ACC112 (cell line): ENCODE measurements around the gene ARHGEF25.

Experiments used
- H2AFZ ChIP-seq: fragments of 200-600 bp; sonication (generic); one replicate; pipeline ENCODE4 v1.6.0; 2017; ENCODE audit warnings: antibody characterized with exemption, low read length; ENCODE audit not compliant: unreplicated experiment
- H3K27ac ChIP-seq: fragments of 200-600 bp; sonication (generic); 2 replicates; pipeline ENCODE4 v1.5.1; 2014; ENCODE audit warnings: low read depth, mild to moderate bottlenecking, antibody characterized with exemption, low read length, moderate library complexity
- H3K27me3 ChIP-seq: fragments of 200-600 bp; sonication (generic); 2 replicates; pipeline ENCODE4 v1.6.1; 2014; ENCODE audit warnings: mild to moderate bottlenecking, antibody characterized with exemption, low read length, moderate library complexity, mixed read lengths; ENCODE audit not compliant: insufficient read depth
- H3K36me3 ChIP-seq: fragments of 200-600 bp; sonication (generic); 2 replicates; pipeline ENCODE4 v1.6.1; 2016; ENCODE audit warnings: mild to moderate bottlenecking, antibody characterized with exemption, low read length, moderate library complexity, mixed read lengths; ENCODE audit not compliant: insufficient read depth
- H3K4me1 ChIP-seq: fragments of 200-600 bp; sonication (generic); one replicate; pipeline ENCODE4 v1.6.1; 2016; ENCODE audit warnings: low read length, mixed read lengths; ENCODE audit not compliant: insufficient read depth, unreplicated experiment, control insufficient read depth
- H3K4me3 ChIP-seq: fragments of 200-600 bp; sonication (generic); 2 replicates; pipeline ENCODE4 v1.5.1; 2014; ENCODE audit warnings: mild to moderate bottlenecking, low read depth, low read length
- H3K79me2 ChIP-seq: fragments of 200-600 bp; sonication (generic); one replicate; pipeline ENCODE4 v1.6.0; 2016; ENCODE audit warnings: low read length; ENCODE audit not compliant: control insufficient read depth, unreplicated experiment, insufficient read depth

The ARHGEF25 gene

DNA sequence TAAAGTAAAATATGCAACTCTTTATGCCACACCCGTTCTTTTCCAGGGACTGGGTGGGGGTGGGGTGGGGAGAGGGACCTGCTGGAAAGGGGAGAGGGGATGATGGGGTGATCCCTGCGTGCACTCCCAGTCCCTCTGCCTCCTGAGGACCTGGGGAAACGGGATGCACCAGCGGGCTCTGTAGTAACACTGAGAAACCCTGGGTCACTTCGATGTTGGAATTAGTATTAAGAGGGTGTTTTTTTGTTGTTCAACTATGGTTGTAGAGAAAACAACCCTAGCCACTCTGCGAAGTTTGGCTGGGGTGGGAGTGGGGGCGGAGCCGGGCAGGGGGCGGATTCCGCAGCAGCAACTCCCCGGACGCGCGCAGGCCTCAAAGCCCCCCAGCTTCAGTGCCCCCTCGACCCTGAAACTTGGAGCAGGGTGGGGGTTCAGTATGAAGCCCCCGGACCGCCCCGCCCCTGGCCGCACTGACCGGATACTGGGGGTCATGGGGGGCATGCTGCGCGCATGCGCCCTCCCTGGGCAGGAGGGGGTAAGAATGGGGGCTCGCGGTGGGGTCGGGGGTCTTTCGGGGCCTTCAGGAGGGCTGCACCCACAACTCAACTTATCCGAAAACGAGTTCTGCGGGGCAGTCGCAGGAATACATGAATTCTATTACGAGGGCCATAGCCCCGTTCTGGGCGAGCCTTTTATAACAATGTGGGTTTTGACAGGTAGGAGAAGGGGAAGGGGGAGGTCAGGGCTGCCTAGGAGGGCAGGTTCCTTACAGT, 1.3 kb upstream of the ARHGEF25 start:
- Histone ChIP-seq H3K27ac (no peak overlapping the region), H3K79me2 (no peaks in the 10 kb centered on the region), H2AFZ (no peak overlapping the region), H3K4me1 (peaks cover 14% of the 10 kb centered on the region), H3K4me3 (peak overlapping the region; percentile 93), H3K36me3 (0 out of 2 replicates have a peak, but pooled peaks cover 4% of the 10 kb centered on the region), H3K27me3 (no peaks in the 10 kb centered on the region)

DNA sequence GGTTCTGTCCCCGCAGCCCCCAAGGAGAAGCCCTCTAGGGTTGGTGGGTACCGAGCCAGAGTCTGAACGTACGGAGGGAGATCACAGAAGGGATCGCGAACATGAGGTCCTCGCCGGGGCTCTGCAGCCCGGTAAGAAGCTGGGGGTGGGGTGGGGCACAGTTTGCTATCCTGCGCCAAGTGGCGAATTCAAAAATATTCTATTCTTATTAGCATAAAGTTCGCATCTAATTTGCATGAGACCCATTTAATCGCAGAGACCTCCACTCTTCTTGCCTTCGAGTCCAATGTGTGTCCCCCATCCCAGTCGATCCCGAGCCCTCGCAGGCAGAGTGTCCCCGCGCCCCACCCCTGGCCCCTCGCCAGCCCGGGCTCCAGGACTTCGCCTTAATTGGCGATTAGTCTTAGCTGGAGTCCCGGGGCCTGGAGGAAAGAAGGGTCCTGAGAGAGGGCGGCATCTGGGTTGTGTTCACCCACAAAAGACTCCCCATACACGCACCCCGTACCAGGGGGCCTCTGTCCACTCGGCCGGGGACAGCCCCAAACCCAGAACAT, 604 bp upstream of the ARHGEF25 start:
- Histone ChIP-seq H3K4me1 (peaks cover 10% of the 10 kb centered on the region), H3K27ac (no peak overlapping the region), H3K36me3 (0 out of 2 replicates have a peak, but pooled peaks cover 4% of the 10 kb centered on the region), H3K79me2 (no peaks in the 10 kb centered on the region), H3K4me3 (peak overlapping the region; percentile 93), H3K27me3 (no peaks in the 10 kb centered on the region), H2AFZ (peak overlapping the region; percentile 93)

DNA sequence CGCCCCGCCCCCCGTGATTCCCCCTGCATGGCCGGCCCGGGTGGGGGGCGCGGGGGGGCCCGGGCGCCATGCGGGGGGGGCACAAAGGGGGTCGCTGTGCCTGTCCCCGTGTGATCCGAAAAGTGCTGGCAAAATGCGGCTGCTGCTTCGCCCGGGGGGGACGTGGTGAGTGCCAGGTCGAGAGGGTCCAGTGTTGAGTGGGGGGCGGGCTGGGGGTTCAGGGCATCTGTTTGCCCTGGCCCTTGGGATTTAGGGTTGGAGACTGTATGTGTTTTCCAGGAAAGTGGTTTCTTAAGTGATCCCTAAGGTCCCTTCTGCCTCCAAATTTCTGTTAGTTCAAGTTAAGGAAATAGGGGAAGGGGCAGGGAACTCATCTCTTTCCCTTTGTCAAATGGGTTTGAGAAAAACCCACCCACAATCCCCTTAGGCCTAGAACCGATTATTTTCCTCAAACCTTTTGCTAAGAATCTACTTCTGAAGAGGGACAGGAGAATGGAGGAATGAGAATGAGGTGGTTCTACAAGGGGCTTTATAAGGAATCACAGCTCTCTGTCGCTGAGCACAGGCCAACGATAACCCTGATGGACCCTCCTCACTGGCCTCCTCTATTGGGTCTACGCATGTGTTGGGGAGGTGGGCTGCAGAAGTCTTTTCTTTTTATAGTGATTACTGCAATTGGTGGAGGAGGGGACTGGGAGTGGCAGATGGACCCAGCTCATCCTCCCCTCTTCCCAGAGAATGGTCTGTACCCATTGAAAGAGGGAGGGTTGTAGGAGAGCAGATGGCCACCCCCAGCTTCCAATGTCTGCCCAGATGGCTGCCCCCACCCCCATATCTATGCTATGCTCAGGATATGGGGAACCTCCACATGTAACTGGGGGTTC, 834 bp downstream of the ARHGEF25 start:
- H3K79me2 ChIP-seq = no peaks in the 10 kb centered on the region
- H2AFZ ChIP-seq = no peak overlapping the region
- H3K4me1 ChIP-seq = peaks cover 19% of the 10 kb centered on the region
- H3K27ac ChIP-seq = no peak overlapping the region
- H3K36me3 ChIP-seq = 0 out of 2 replicates have a peak, but pooled peaks cover 4% of the 10 kb centered on the region
- H3K4me3 ChIP-seq = peak overlapping the region; percentile 93
- no peaks in the 10 kb centered on the region for H3K27me3 ChIP-seq

DNA sequence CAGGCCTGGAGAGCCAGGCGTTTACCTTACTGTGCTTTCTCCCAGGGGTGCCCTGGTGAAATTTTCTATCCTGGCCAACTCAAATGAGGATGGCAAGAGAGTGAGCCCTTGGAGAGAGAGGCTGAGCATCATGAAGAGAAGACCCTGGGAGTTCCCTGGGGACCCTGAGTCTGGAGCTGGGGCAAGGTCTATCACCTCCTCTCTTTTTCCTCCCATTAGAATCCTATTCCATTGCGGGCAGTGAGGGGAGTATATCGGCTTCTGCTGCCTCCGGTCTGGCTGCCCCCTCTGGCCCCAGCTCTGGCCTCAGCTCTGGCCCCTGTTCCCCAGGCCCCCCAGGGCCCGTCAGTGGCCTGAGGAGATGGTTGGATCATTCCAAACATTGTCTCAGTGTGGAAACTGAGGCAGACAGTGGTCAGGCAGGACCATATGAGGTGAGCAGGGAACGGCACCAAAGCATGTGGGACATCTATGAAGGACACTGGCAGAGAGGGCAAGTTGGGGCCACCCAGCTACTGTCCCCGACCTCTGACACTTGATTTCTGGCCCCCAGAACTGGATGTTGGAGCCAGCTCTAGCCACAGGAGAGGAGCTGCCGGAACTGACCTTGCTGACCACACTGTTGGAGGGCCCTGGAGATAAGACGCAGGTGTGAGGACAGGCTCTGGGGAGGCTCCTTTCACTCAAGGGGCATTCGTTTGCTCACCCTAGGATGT, 1.6 kb downstream of the ARHGEF25 start:
- Histone ChIP-seq H3K4me3 (no peak overlapping the region; the same call in 1 of the 2 replicates), H3K27me3 (no peaks in the 10 kb centered on the region), H3K4me1 (peaks cover 19% of the 10 kb centered on the region), H2AFZ (no peak overlapping the region), H3K79me2 (no peaks in the 10 kb centered on the region), H3K36me3 (0 out of 2 replicates have a peak, but pooled peaks cover 4% of the 10 kb centered on the region), H3K27ac (no peak overlapping the region)

DNA sequence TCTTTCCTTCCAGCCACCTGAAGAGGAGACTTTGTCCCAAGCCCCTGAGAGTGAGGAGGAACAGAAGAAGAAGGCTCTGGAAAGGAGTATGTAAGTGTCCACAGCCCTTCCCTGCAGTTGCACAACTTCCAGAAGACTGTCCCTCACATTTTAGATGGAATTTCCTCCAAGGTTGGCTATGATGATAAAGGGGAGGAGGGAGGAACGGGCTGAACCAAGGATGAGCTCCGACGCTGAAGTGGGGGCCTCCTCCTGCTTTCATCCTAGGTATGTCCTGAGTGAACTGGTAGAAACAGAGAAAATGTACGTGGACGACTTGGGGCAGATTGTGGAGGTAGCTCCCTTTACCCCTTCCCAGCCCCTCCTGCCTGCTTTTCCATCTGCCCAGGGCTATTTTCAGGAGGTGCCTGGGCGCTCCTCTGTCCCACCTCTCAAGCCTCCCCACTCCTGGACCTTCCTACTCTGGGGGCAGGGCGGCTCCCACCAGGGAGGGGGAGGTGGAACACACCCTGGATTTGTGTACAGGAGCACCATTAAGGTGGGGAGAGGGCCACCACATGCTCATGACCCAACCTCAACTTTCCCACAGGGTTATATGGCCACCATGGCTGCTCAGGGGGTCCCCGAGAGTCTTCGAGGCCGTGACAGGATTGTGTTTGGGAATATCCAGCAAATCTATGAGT, 2.3 kb downstream of the ARHGEF25 start:
- Histone ChIP-seq H3K4me1 (peaks cover 19% of the 10 kb centered on the region), H2AFZ (no peak overlapping the region), H3K36me3 (0 out of 2 replicates have a peak, but pooled peaks cover 4% of the 10 kb centered on the region), H3K4me3 (no peak overlapping the region), H3K27me3 (no peaks in the 10 kb centered on the region), H3K27ac (no peak overlapping the region), H3K79me2 (no peaks in the 10 kb centered on the region)

DNA sequence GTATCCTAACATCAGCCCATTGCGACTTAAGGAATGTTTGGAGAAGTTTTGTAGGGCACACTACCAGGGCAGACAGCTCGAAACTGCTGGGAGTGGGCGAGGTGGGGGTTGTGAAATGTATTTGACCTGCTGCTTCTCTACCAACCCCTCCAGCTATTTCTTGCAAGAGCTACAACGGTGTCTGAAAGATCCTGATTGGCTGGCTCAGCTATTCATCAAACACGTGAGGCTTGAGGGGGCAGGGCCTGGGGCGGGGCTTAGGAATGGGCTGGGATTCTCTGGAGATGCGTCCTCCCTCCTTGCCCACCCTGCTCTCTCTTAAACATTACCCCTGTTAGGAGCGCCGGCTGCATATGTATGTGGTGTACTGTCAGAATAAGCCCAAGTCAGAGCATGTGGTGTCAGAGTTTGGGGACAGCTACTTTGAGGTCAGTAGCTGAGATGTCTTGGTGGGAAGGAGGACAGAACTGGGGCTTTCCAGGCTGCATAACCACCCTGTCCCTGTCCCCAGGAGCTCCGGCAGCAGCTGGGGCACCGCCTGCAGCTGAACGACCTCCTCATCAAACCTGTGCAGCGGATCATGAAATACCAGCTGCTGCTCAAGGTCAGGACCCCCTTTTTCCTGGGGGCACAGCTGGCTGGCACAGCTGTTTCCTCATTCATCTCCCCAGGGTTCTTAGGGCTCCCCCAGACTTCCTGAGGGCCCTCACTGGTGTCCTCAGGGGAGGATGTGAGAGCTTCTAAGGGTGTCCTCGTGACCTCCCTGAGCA, 3.1 kb downstream of the ARHGEF25 start:
- H3K4me1 ChIP-seq = peaks cover 19% of the 10 kb centered on the region
- no peak overlapping the region for H2AFZ ChIP-seq
- H3K27ac ChIP-seq = no peak overlapping the region
- no peak overlapping the region for H3K4me3 ChIP-seq
- H3K36me3 ChIP-seq = 0 out of 2 replicates have a peak, but pooled peaks cover 4% of the 10 kb centered on the region
- H3K79me2 ChIP-seq = no peaks in the 10 kb centered on the region
- no peaks in the 10 kb centered on the region for H3K27me3 ChIP-seq

DNA sequence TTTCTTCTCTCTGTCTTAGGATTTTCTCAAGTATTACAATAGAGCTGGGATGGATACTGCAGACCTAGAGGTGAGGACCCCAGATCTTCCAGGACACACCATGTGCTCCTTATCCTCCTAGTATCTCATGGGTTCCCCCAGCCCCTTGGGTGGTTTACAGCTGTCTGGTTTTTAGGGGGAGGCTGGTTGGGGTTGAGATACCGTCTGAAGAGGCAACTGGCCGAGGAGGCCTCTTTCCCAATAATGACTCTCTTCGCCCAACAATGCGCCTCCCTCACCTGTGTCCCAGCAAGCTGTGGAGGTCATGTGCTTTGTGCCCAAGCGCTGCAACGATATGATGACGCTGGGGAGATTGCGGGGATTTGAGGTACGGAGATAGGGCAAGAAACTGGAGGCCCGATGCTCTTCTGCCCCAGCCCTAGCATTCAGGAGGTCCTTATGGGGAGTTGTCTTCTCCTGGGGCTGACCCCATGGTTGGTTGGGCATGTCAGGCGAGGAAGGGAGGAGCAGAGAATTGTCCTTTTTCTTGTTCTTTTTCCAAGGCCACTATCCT, 3.8 kb downstream of the ARHGEF25 start:
- Histone ChIP-seq H3K27me3 (no peaks in the 10 kb centered on the region), H3K4me1 (peaks cover 19% of the 10 kb centered on the region), H3K36me3 (0 out of 2 replicates have a peak, but pooled peaks cover 4% of the 10 kb centered on the region), H2AFZ (no peak overlapping the region), H3K27ac (no peak overlapping the region), H3K4me3 (no peak overlapping the region), H3K79me2 (no peaks in the 10 kb centered on the region)

DNA sequence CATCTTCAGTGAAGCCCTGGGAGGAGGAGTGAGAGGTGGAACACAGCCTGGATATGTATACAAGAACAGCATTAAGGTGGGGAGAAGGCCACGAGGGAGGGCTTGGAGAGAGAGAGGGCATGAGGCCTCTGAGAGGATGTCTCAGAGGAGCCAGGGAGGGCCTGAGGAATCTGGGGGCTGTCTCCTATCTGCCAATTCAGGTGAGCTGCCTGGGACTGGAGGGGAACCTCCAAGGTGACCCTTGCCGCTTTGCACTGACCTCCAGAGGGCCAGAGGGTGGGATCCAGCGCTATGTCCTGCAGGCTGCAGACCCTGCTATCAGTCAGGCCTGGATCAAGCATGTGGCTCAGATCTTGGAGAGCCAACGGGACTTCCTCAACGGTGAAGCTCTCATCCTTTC, 4.4 kb downstream of the ARHGEF25 start:
- H3K79me2 ChIP-seq = no peaks in the 10 kb centered on the region
- H3K27ac ChIP-seq = no peak overlapping the region
- H3K4me1 ChIP-seq = peaks cover 14% of the 10 kb centered on the region
- H3K27me3 ChIP-seq = no peaks in the 10 kb centered on the region
- 0 out of 2 replicates have a peak, but pooled peaks cover 4% of the 10 kb centered on the region for H3K36me3 ChIP-seq
- no peak overlapping the region for H3K4me3 ChIP-seq
- no peak overlapping the region for H2AFZ ChIP-seq
